ENCODE measurements around the gene SPINK4. TPM values are rescaled to one million over a fixed set of nuclear protein-coding genes. Genes with fewer than 3 reads are reported as not detected.

The SPINK4 gene
- total RNA-seq, 1 experiment from 2014 or later: not detected

- DNase-seq (ENCODE audit: low read depth): no peak
Observed at GRCh38 chr9:33257276-33257675, 17.3 kb downstream of the SPINK4 start.

- no peak for DNase-seq (ENCODE audit: low read depth)
Observed at GRCh38 chr9:33260372-33260771, 20.4 kb downstream of the SPINK4 start.

- peak; percentile 40 for DNase-seq (ENCODE audit: low read depth)
Observed at GRCh38 chr9:33263131-33264002, 23.4 kb downstream of the SPINK4 start.

- peak; percentile 42 for DNase-seq (ENCODE audit: low read depth)
Observed at GRCh38 chr9:33264003-33264472, 24.1 kb downstream of the SPINK4 start.

- DNase-seq (ENCODE audit: low read depth): peak; percentile 99
Observed at GRCh38 chr9:33264473-33265177, 24.7 kb downstream of the SPINK4 start, which contains the start of the genes BAG1 and CHMP5. Gene BAG1 (minus strand): TSS chr9:33264708. Gene CHMP5 (plus strand): TSS chr9:33265049. CDS start chr9:33265079, 30 bp downstream.

GRCh38 chr9:33265211-33265865 is 25.4 kb downstream of the SPINK4 start:
- DNase-seq (ENCODE audit: low read depth): peak; percentile 32

GRCh38 chr9:33267151-33267767 is 27.3 kb downstream of the SPINK4 start:
- no peak for DNase-seq (ENCODE audit: low read depth)

- no peak for DNase-seq (ENCODE audit: low read depth)
Observed at GRCh38 chr9:33270146-33270545, 30.2 kb downstream of the SPINK4 start.

GRCh38 chr9:33272061-33272460 is 32.1 kb downstream of the SPINK4 start:
- peak; percentile 73 for DNase-seq (ENCODE audit: low read depth)

- DNase-seq (ENCODE audit: low read depth): peak; percentile 53
Observed at GRCh38 chr9:33273266-33273971, 33.5 kb downstream of the SPINK4 start.

- DNase-seq (ENCODE audit: low read depth): peak; percentile 65
Observed at GRCh38 chr9:33273972-33274328, 34.0 kb downstream of the SPINK4 start.

GRCh38 chr9:33277484-33277883 is 37.5 kb downstream of the SPINK4 start:
- no peak for DNase-seq (ENCODE audit: low read depth)

- no peak for DNase-seq (ENCODE audit: low read depth)
Observed at GRCh38 chr9:33285502-33285901, 45.5 kb downstream of the SPINK4 start.

GRCh38 chr9:33287087-33287490 is 47.1 kb downstream of the SPINK4 start:
- peak; percentile 75 for DNase-seq (ENCODE audit: low read depth)

- no peak for DNase-seq (ENCODE audit: low read depth)
Observed at GRCh38 chr9:33288235-33288634, 48.3 kb downstream of the SPINK4 start.

GRCh38 chr9:33288828-33289483 is 49.0 kb downstream of the SPINK4 start:
- no peak for DNase-seq (ENCODE audit: low read depth)

GRCh38 chr9:33289496-33289895 is 49.5 kb downstream of the SPINK4 start:
- no peak for DNase-seq (ENCODE audit: low read depth)

GRCh38 chr9:33289936-33290246 is 49.9 kb downstream of the SPINK4 start:
- DNase-seq (ENCODE audit: low read depth): no peak

- DNase-seq (ENCODE audit: low read depth): peak; percentile 99
Observed at GRCh38 chr9:33290247-33291030, 50.5 kb downstream of the SPINK4 start, which contains the start of gene NFX1. Gene NFX1 (plus strand): TSS chr9:33290516. CDS start chr9:33290573, 57 bp downstream.

- no peak for DNase-seq (ENCODE audit: low read depth)
Observed at GRCh38 chr9:33291031-33291397, 51.0 kb downstream of the SPINK4 start.

Data from M059J (cell line).